WTC11 (cell line): ENCODE data around the gene PPP4R4. TPM values are rescaled to one million over a fixed set of nuclear protein-coding genes. Genes with fewer than 3 reads are reported as not detected.

Source experiments
- ATAC-seq: fragments of 200-7000 bp; cut with Tn5 transposase; 2 replicates; pipeline ENCODE4 v1.10.0; 2021; ENCODE audit warnings: mild to moderate bottlenecking, moderate library complexity
- CTCF ChIA-PET: fragments of 300-600 bp; sonication (Branson Sonifier 250); formaldehyde crosslinking; loops from one replicate; lab custom pipeline; 2021; ENCODE audit warnings: antibody characterized with exemption; lab: Charles Lee
- POLR2A ChIA-PET: fragments of 350-600 bp; sonication (Branson Sonifier 250); formaldehyde crosslinking; loops from one replicate; lab custom pipeline; 2021; ENCODE audit warnings: antibody characterized with exemption; lab: Charles Lee
- DNase-seq: peaks from one replicate; pipeline ENCODE4 v3.0.0; 2021; ENCODE audit warnings: low spot score
- H3K27ac Mint-ChIP-seq: 2 replicates; pipeline ENCODE4 v1.8.0; 2021; ENCODE audit warnings: mixed read lengths
- H3K27me3 Mint-ChIP-seq: 2 replicates; pipeline ENCODE4 v1.8.0; 2021; ENCODE audit warnings: low read depth, mild to moderate bottlenecking, moderate library complexity, mixed read lengths
- H3K36me3 Mint-ChIP-seq: 2 replicates; pipeline ENCODE4 v1.8.0; 2021; ENCODE audit warnings: mixed read lengths
- H3K4me1 Mint-ChIP-seq: 2 replicates; pipeline ENCODE4 v1.8.0; 2022; ENCODE audit warnings: mixed read lengths
- H3K4me3 Mint-ChIP-seq: 2 replicates; pipeline ENCODE4 v1.8.0; 2021; ENCODE audit warnings: mild to moderate bottlenecking, moderate library complexity, mixed read lengths
- H3K9me3 Mint-ChIP-seq: 2 replicates; pipeline ENCODE4 v1.8.0; 2021; ENCODE audit warnings: mixed read lengths
- ARID4B ChIP-seq: sonication (generic); formaldehyde crosslinking; IDR thresholded peaks from 2 replicates; pipeline ENCODE4 v1.8.0; 2023; ENCODE audit warnings: missing genetic modification reagents, mild to moderate bottlenecking, borderline replicate concordance
- CTCF ChIP-seq: fragments of 200-600 bp; IDR thresholded peaks from 2 replicates; pipeline ENCODE4 v1.8.0; 2022; ENCODE audit warnings: antibody characterized with exemption
- E2F4 ChIP-seq: sonication (generic); formaldehyde crosslinking; IDR thresholded peaks from 2 replicates; pipeline ENCODE4 v1.8.1; 2022; ENCODE audit warnings: low read depth, mild to moderate bottlenecking, moderate library complexity, missing genetic modification reagents, borderline replicate concordance
- FOXK1 ChIP-seq: sonication (generic); formaldehyde crosslinking; IDR thresholded peaks from 2 replicates; pipeline ENCODE4 v1.8.0; 2022; ENCODE audit warnings: mild to moderate bottlenecking, moderate library complexity, missing genetic modification reagents
- JUN ChIP-seq: sonication (generic); formaldehyde crosslinking; IDR thresholded peaks from 2 replicates; pipeline ENCODE4 v1.8.0; 2023; ENCODE audit warnings: mild to moderate bottlenecking, missing genetic modification reagents
- NFATC4 ChIP-seq: fragments of 250-450 bp; sonication (Bioruptor Pico); IDR thresholded peaks from 2 replicates; pipeline ENCODE4 v1.9.0; 2021; ENCODE audit warnings: mild to moderate bottlenecking
- OVOL2 ChIP-seq: fragments of 250-450 bp; sonication (Bioruptor Pico); IDR thresholded peaks from 2 replicates; pipeline ENCODE4 v1.9.0; 2021; ENCODE audit warnings: mild to moderate bottlenecking, borderline replicate concordance
- PRDM15 ChIP-seq: sonication (generic); formaldehyde crosslinking; IDR thresholded peaks from 2 replicates; pipeline ENCODE4 v1.8.0; 2022; ENCODE audit warnings: missing genetic modification reagents
- SP1 ChIP-seq: sonication (generic); formaldehyde crosslinking; conservative IDR thresholded peaks from 2 replicates; pipeline ENCODE4 v1.8.1; 2022; ENCODE audit warnings: missing genetic modification reagents
- TCF7 ChIP-seq: sonication (generic); formaldehyde crosslinking; IDR thresholded peaks from 2 replicates; pipeline ENCODE4 v1.8.0; 2022; ENCODE audit warnings: mild to moderate bottlenecking, low read depth, missing genetic modification reagents, moderate library complexity
- TP53 ChIP-seq: sonication (generic); formaldehyde crosslinking; IDR thresholded peaks from 2 replicates; pipeline ENCODE4 v1.8.1; 2023; ENCODE audit warnings: mild to moderate bottlenecking, missing genetic modification reagents
- ZBTB21 ChIP-seq: sonication (generic); formaldehyde crosslinking; IDR thresholded peaks from 2 replicates; pipeline ENCODE4 v1.8.1; 2023; ENCODE audit warnings: mild to moderate bottlenecking, missing genetic modification reagents, borderline replicate concordance
- ZNF263 ChIP-seq: sonication (generic); formaldehyde crosslinking; IDR thresholded peaks from 2 replicates; pipeline ENCODE4 v1.8.1; 2022; ENCODE audit warnings: low read depth, mild to moderate bottlenecking, moderate library complexity, missing genetic modification reagents
- ZNF317 ChIP-seq: sonication (generic); formaldehyde crosslinking; IDR thresholded peaks from 2 replicates; pipeline ENCODE4 v1.8.1; 2023; ENCODE audit warnings: low read depth, mild to moderate bottlenecking, moderate library complexity, missing genetic modification reagents, borderline replicate concordance
- ZNF416 ChIP-seq: fragments of 250-450 bp; sonication (Bioruptor Pico); IDR thresholded peaks from 2 replicates; pipeline ENCODE4 v1.9.0; 2021; ENCODE audit warnings: mild to moderate bottlenecking, inconsistent platforms
- ZNF425 ChIP-seq: fragments of 250-450 bp; sonication (Bioruptor Pico); conservative IDR thresholded peaks from 2 replicates; pipeline ENCODE4 v1.9.0; 2021; ENCODE audit warnings: mild to moderate bottlenecking
- ZNF671 ChIP-seq: fragments of 250-450 bp; sonication (Bioruptor Pico); IDR thresholded peaks from 2 replicates; pipeline ENCODE4 v1.8.0; 2021; ENCODE audit warnings: mild to moderate bottlenecking
- total RNA-seq: library from RNA; stranded (reverse); gene quantifications from 3 replicates; pipeline ENCODE4 v1.2.3, GENCODE V29; 2021

Gene PPP4R4
- total RNA-seq, 1 experiment from 2014 or later = 9.6 TPM

GRCh38 chr14:94224040-94224439 lies 49.9 kb downstream of the PPP4R4 start:
- peaks cover 6% of the 10 kb centered on the region for H3K36me3 Mint-ChIP-seq
- H3K9me3 Mint-ChIP-seq = peaks cover 6% of the 10 kb centered on the region
- no peaks in the 10 kb centered on the region for H3K27me3 Mint-ChIP-seq
- TF ChIP-seq ZBTB21 (CRISPR knock-in tag) = no peak
- TF ChIP-seq ZNF671 (CRISPR knock-in tag) = no peak
- no peak for TF ChIP-seq ZNF317 (CRISPR knock-in tag)
- no peak for TF ChIP-seq NFATC4 (CRISPR knock-in tag)
- no peak for TF ChIP-seq ZNF416 (CRISPR knock-in tag)
- TF ChIP-seq, all 79 proteins: peak for 0
- ATAC-seq (no peak), DNase-seq (no peak)
- Mint-ChIP-seq H3K4me3 (no peak overlapping the region), H3K4me1 (no peaks in the 10 kb centered on the region), H3K27ac (no peak overlapping the region)
- CTCF ChIA-PET = no interaction called here
- POLR2A ChIA-PET = no interaction called here

GRCh38 chr14:94225460-94226378 lies 51.6 kb downstream of the PPP4R4 start:
- H3K4me1 Mint-ChIP-seq = no peaks in the 10 kb centered on the region
- H3K27me3 Mint-ChIP-seq = no peaks in the 10 kb centered on the region
- H3K36me3 Mint-ChIP-seq = peaks cover 6% of the 10 kb centered on the region
- H3K4me3 Mint-ChIP-seq = no peak overlapping the region
- DNase-seq = no peak
- no peak for ATAC-seq
- CTCF ChIA-PET = no interaction called here
- peaks cover 6% of the 10 kb centered on the region for H3K9me3 Mint-ChIP-seq
- POLR2A ChIA-PET = no interaction called here
- no peak overlapping the region for H3K27ac Mint-ChIP-seq
- TF ChIP-seq ZNF425 (CRISPR knock-in tag) (no peak), ARID4B (CRISPR knock-in tag) (no peak), TP53 (CRISPR knock-in tag) (no peak), ZBTB21 (CRISPR knock-in tag) (no peak), JUN (CRISPR knock-in tag) (no peak), ZNF263 (no peak), E2F4 (CRISPR knock-in tag) (no peak), TCF7 (CRISPR knock-in tag) (no peak), PRDM15 (CRISPR knock-in tag) (no peak), CTCF (no peak), SP1 (CRISPR knock-in tag) (no peak), FOXK1 (CRISPR knock-in tag) (no peak), OVOL2 (CRISPR knock-in tag) (no peak)
